GM12801 (cell line): ENCODE measurements around the gene ARHGAP26.

Source experiments
- CTCF ChIP-seq: IDR thresholded peaks from one replicate; pipeline ENCODE4 v1.5.1; 2011; ENCODE audit warnings: control low read depth; ENCODE audit not compliant: insufficient read length; ENCODE audit errors: extremely low read depth

Gene ARHGAP26

DNA sequence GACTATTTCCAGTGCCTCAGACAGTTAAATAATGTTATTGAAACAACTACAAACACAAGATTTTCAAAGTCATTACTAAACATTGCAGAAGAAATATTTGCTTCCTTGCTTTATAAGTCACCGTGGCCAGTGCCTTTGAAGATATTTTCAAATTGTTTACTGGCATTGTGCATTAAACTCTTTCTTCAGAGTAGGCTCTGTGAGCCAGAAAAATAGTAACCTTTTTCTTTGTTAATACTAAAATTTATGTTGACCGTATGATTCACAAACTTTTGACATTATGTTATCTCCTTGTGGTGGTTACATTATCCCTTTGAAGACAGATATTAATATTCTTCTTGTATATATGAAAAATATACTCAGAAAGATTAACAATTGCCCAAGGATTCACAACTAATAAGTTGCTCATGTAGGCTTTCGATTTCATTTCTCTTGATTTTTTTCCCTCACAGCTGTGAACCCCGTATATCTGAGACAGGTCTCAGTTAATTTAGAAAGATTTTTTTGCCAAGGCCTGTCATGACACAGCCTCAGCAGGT is 493.2 kb downstream of the ARHGAP26 start:
- no peak for TF ChIP-seq CTCF

GRCh38 chr5:143265995-143266394 is 495.8 kb downstream of the ARHGAP26 start:
- no peak for TF ChIP-seq CTCF

DNA sequence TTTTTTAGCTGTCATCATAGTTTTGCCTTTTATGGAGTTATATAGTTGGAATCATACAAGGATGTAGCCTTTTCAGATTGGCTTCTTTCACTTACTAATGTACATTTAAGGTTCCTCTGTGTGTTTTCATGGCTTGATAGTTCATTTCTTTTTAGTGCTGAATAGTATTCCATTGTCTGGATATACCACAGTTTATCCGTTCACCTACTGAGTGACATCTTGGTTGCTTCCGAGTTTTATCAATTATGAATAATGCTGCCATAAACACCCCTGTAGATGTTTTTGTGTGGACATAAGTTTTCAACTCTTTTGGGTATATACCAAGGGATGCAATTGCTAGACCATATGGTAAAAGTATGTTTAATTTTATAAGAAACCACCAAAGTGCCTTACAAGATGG is 497.0 kb downstream of the ARHGAP26 start:
- no peak for TF ChIP-seq CTCF

GRCh38 chr5:143268388-143268787 is 498.2 kb downstream of the ARHGAP26 start:
- TF ChIP-seq CTCF = no peak

DNA sequence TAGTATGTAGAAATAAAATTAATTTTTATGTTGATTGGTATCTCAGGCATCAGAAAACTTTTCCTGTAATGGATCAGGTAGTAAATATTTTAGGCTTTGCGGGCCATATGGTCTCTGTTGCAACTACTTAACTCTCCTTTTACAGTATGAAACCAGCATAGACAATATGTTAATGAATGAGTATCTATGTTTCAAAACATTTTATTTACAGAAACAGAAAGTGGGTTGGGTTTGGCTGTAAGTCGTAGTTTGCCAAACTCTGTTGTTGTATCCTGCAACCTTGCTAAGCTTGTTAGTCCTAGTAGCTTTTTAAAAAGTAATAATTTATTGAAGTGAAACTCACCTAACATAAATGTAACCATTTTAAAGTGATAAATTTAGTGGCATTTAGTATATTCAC is 501.3 kb downstream of the ARHGAP26 start:
- TF ChIP-seq CTCF = no peak

DNA sequence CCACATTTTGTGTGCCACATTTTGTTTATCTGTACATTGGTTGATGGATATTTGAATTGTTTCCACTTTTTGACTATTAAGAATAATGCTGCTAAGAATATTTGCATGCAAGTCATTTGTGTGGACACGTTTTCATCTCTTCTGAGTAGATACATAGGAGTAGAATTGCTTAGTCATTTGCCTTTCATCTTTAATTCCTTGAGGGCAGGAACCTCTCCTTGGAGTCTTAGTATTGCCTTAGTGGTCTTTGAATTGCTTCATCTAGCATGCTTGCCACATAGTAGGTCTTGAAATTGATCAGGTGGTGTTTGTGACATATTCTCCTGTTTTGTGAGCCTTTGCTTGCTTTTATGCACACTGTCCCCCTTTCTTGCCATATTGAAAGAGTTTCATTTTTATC is 504.8 kb downstream of the ARHGAP26 start:
- no peak for TF ChIP-seq CTCF

GRCh38 chr5:143275512-143276363 is 505.6 kb downstream of the ARHGAP26 start:
- no peak for TF ChIP-seq CTCF
